Tibial nerve (tissue), 4 donors: Measurements from ENCODE around the gene KRT6C.

Experiments
- EP300 ChIP-seq, 2 donors: sonication (generic); formaldehyde crosslinking; IDR thresholded peaks; one replicate each; pipeline ENCODE4 v1.6.1; 2017; ENCODE audit warnings: antibody characterized with exemption in 2 of 2, mild to moderate bottlenecking in 1 of 2
- POLR2A ChIP-seq, 2 donors: fragments of 450-650 bp; IDR thresholded peaks; one replicate each; pipeline ENCODE4 v1.6.1; 2017; ENCODE audit warnings: antibody characterized with exemption in 2 of 2, mild to moderate bottlenecking in 2 of 2, moderate library complexity in 2 of 2
- TF ChIP-seq, protein P1 (sequence below), 5 experiments: fragments of 200-600 bp in 3 of 5; fragments of 450-650 bp in 2 of 5; sonication (generic) in 3 of 5; IDR thresholded peaks; one replicate each; pipeline ENCODE4 v1.5.1; 2016 to 2019; ENCODE audit warnings: antibody characterized with exemption in 5 of 5, mild to moderate bottlenecking in 3 of 5, moderate library complexity in 2 of 5

GRCh38 chr12:52473768-52474167, at the start of gene KRT6C:
- TF ChIP-seq, protein P1, sequence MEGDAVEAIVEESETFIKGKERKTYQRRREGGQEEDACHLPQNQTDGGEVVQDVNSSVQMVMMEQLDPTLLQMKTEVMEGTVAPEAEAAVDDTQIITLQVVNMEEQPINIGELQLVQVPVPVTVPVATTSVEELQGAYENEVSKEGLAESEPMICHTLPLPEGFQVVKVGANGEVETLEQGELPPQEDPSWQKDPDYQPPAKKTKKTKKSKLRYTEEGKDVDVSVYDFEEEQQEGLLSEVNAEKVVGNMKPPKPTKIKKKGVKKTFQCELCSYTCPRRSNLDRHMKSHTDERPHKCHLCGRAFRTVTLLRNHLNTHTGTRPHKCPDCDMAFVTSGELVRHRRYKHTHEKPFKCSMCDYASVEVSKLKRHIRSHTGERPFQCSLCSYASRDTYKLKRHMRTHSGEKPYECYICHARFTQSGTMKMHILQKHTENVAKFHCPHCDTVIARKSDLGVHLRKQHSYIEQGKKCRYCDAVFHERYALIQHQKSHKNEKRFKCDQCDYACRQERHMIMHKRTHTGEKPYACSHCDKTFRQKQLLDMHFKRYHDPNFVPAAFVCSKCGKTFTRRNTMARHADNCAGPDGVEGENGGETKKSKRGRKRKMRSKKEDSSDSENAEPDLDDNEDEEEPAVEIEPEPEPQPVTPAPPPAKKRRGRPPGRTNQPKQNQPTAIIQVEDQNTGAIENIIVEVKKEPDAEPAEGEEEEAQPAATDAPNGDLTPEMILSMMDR (IDR thresholded peaks at IDR 0.05), result no peak
- TF ChIP-seq POLR2A (IDR thresholded peaks at IDR 0.05) (no peak), EP300 (IDR thresholded peaks at IDR 0.05) (no peak)
